Gastrocnemius medialis (tissue), 4 donors: Measurements from ENCODE around the gene ZACN. TPM values are rescaled to one million over a fixed set of nuclear protein-coding genes. Genes with fewer than 3 reads are reported as not detected.

Experiments used
- ATAC-seq, 2 donors: fragments of 150-250 bp; one replicate each; pipeline ENCODE4 v1.9.1; 2016
- DNase-seq, 2 donors: peaks; one replicate each; pipeline ENCODE4 v3.0.0-alpha.2; 2019
- H3K27ac ChIP-seq, 4 donors: fragments of 200-600 bp; sonication (generic); 1 replicate in 1 of 4; 2 replicates in 3 of 4; pipeline ENCODE4 v1.5.1; 2016 to 2018; ENCODE audit warnings: mild to moderate bottlenecking in 2 of 4, moderate library complexity in 1 of 4
- H3K27me3 ChIP-seq, 3 donors: fragments of 200-600 bp; sonication (generic) in 2 of 3; 1 replicate in 1 of 3; 2 replicates in 2 of 3; pipeline versions ENCODE4 v1.5.1 to v1.6.0; 2016 to 2019; ENCODE audit warnings: mild to moderate bottlenecking in 1 of 3, moderate library complexity in 1 of 3
- H3K36me3 ChIP-seq, 2 donors: fragments of 200-600 bp; sonication (generic) in 1 of 2; one replicate each; pipeline ENCODE4 v1.5.1; 2017 to 2018
- H3K4me1 ChIP-seq, 2 donors: fragments of 200-600 bp; sonication (generic) in 1 of 2; one replicate each; pipeline ENCODE4 v1.5.1; 2016 to 2017; ENCODE audit warnings: mild to moderate bottlenecking in 2 of 2
- H3K4me3 ChIP-seq, 4 donors: fragments of 200-600 bp; sonication (generic) in 3 of 4; 1 replicate in 1 of 4; 2 replicates in 3 of 4; pipeline ENCODE4 v1.5.1; 2016 to 2019; ENCODE audit warnings: mild to moderate bottlenecking in 2 of 4
- H3K9me3 ChIP-seq, 3 donors: fragments of 200-600 bp; sonication (generic) in 2 of 3; 1 replicate in 1 of 3; 2 replicates in 2 of 3; pipeline ENCODE4 v1.5.1; 2016 to 2019
- CTCF ChIP-seq, 5 experiments: fragments of 450-650 bp in 3 of 5; fragments of 200-600 bp in 2 of 5; sonication (generic) in 2 of 5; IDR thresholded peaks in 4 of 5; conservative IDR thresholded peaks in 1 of 5; 1 replicate in 4 of 5; 2 replicates in 1 of 5; pipeline ENCODE4 v1.5.1; 2016 to 2019; ENCODE audit warnings: antibody characterized with exemption in 5 of 5, mild to moderate bottlenecking in 3 of 5, moderate library complexity in 3 of 5
- POLR2A ChIP-seq, 2 donors: fragments of 450-650 bp; IDR thresholded peaks; one replicate each; pipeline ENCODE4 v1.6.1; 2017; ENCODE audit warnings: antibody characterized with exemption in 2 of 2, mild to moderate bottlenecking in 2 of 2, moderate library complexity in 2 of 2
- in situ Hi-C, 4 donors: fragments of 200-750 bp; cut with MboI; loops; one replicate each; pipeline versions ENCODE4 v1.15.0 to v1.8.0; 2017; ENCODE audit warnings: low sequenced_read_pairs in 4 of 4
- intact Hi-C: fragments of 100-400 bp; cut with DNase I; formaldehyde crosslinking; loops from one replicate; pipeline ENCODE4 v1.15.1; 2023; ENCODE audit warnings: low total_unique reads
- total RNA-seq, 4 donors: library from RNA; depleted of rRNA; stranded (reverse); fragments of >200 nt; gene quantifications; one replicate each; pipeline versions ENCODE4 v1.1.0 to v1.2.3, GENCODE V29; 2016

Gene ZACN
- total RNA-seq, 4 donors from 2014 or later, result not detected

GRCh38 chr17:76065775-76066174 is 13.2 kb upstream of the ZACN start:
- Histone ChIP-seq H3K9me3 (no peaks in the 10 kb centered on the region), H3K4me1 (peaks cover 10 to 15% of the 10 kb centered on the region in 2 donors), H3K27ac (peak overlapping the region in 1 of 4 donors; percentile 34), H3K36me3 (peaks cover 7 to 71% of the 10 kb centered on the region in 2 donors), H3K27me3 (no peaks in the 10 kb centered on the region), H3K4me3 (no peak overlapping the region)
- DNase-seq (no peak), ATAC-seq (no peak)
- intact Hi-C loops (no loop called here), in situ Hi-C loops (no loop called here)
- no peak for TF ChIP-seq POLR2A (IDR thresholded peaks at IDR 0.05)
- no peak for TF ChIP-seq CTCF (IDR thresholded peaks at IDR 0.05 in 4 of 5, conservative IDR thresholded peaks at IDR 0.05 in 1 of 5)

GRCh38 chr17:76071531-76072147 is 7.3 kb upstream of the ZACN start:
- peak overlapping the region; percentile 75 to 87 (median 80) for H3K27ac ChIP-seq
- peaks cover 29 to 39% of the 10 kb centered on the region in 2 donors for H3K4me1 ChIP-seq
- ATAC-seq (peak; percentile 9 to 17), DNase-seq (no peak)
- intact Hi-C loops, result no loop called here
- H3K9me3 ChIP-seq, result no peaks in the 10 kb centered on the region
- in situ Hi-C loops, result no loop called here
- no peak for TF ChIP-seq CTCF (IDR thresholded peaks at IDR 0.05 in 4 of 5, conservative IDR thresholded peaks at IDR 0.05 in 1 of 5)
- no peak for TF ChIP-seq POLR2A (IDR thresholded peaks at IDR 0.05)
- H3K4me3 ChIP-seq, result peak overlapping the region; percentile 69 to 96 (median 81)
- H3K27me3 ChIP-seq, result peaks cover 32 to 33% (median 33%) of the 10 kb centered on the region in 3 donors
- H3K36me3 ChIP-seq, result peaks cover 0 to 16% of the 10 kb centered on the region in 2 donors

- TF ChIP-seq CTCF (IDR thresholded peaks at IDR 0.05 in 4 of 5, conservative IDR thresholded peaks at IDR 0.05 in 1 of 5), result no peak
- peak; percentile 65 to 80 for TF ChIP-seq POLR2A (IDR thresholded peaks at IDR 0.05)
- peak; percentile 89 to 90 for DNase-seq
- ATAC-seq, result peak; percentile 94
- peaks cover 0 to 9% of the 10 kb centered on the region in 2 donors for H3K36me3 ChIP-seq
- peak within 1 kb of the TSS; percentile 75 to 87 (median 80) for H3K27ac ChIP-seq
- intact Hi-C loops (no loop called here), in situ Hi-C loops (no loop called here)
- H3K4me3 ChIP-seq, result peak within 1 kb of the TSS; percentile 69 to 96 (median 81)
- peaks cover 34 to 45% of the 10 kb centered on the region in 2 donors for H3K4me1 ChIP-seq
- no peaks in the 10 kb centered on the region for H3K9me3 ChIP-seq
- H3K27me3 ChIP-seq, result peaks cover 39% of the 10 kb centered on the region in 3 donors
Observed at GRCh38 chr17:76072148-76072858, 6.7 kb upstream of the ZACN start, which contains the start of gene SRP68. SRP68 (minus strand) TSS chr17:76072517; CDS start chr17:76072491, 26 bp downstream.

- no peak for TF ChIP-seq CTCF (IDR thresholded peaks at IDR 0.05 in 4 of 5, conservative IDR thresholded peaks at IDR 0.05 in 1 of 5)
- TF ChIP-seq POLR2A (IDR thresholded peaks at IDR 0.05), result no peak
- intact Hi-C loops (no loop called here), in situ Hi-C loops (no loop called here)
- Histone ChIP-seq H3K27me3 (peaks cover 59 to 61% (median 60%) of the 10 kb centered on the region in 3 donors), H3K27ac (no peak within 1 kb of the TSS), H3K9me3 (no peaks in the 10 kb centered on the region), H3K4me1 (peaks cover 34 to 45% of the 10 kb centered on the region in 2 donors), H3K36me3 (no peaks in the 10 kb centered on the region), H3K4me3 (peak within 1 kb of the TSS in 2 of 4 donors; percentile 6 to 19)
- ATAC-seq, result no peak
- peak in 1 of 2 donors; percentile 6 for DNase-seq
Observed at GRCh38 chr17:76074390-76075363, 4.3 kb upstream of the ZACN start, which contains the start of gene GALR2. GALR2 (plus strand) TSS chr17:76074781; CDS start chr17:76074884, 103 bp downstream.
